ENCODE results near the gene GPRIN3.

DNA sequence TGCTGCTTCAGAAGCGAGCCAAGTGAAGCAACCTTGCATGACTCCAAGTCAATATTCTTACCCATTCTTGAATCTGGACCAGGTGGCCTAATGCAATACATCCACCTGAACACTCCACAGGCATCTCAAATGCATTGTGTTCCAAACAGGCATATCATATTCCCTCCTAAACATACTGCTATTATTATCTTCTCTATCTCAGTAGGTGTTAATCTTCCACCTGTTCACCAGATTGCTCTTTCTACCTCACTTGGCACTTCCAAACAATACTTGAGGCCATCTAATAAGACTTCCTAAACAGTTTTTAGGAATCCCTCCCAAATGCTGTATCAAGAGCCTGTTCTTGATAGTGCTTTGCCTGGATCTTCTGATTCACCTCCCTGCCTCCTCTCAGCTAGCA is 90.7 kb downstream of the GPRIN3 start:
- no peak for TF ChIP-seq CTCF (IDR thresholded peaks at IDR 0.05; ENCODE audit: low read depth, low read length)
- TF ChIP-seq EZH2phosphoT487 (IDR thresholded peaks at IDR 0.05; ENCODE audit: low read depth) = no peak

All from OCI-LY3 (cell line).